Measurements from ENCODE around the gene PRKX. TPM values are rescaled to one million over a fixed set of nuclear protein-coding genes. Genes with fewer than 3 reads are reported as not detected.

PRKX gene
- total RNA-seq, 1 experiment from 2014 or later = 35.3 TPM

DNA sequence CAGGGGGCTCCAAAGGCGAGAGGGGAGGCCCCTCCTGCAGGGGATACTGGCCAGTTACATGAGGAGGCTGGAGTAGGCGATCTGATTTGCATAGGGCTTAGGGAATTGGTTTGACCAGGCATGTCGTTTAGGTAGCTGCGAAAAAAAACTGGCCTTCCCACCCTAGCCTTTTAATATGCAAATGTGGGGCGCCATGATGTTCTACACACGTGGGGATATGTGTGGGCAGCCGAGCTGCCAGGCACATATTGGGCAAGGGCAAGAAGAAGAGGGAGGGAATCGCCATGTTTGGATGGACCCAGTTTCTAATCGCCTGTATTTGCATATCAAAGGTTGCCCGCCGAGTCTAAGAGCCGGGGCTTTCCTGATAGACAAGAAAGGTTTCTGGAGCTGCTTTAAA, 121.3 kb downstream of the PRKX start:
- no peaks in the 10 kb centered on the region for H3K9me3 Mint-ChIP-seq (ENCODE audit: unreplicated experiment)
- CTCF ChIA-PET = no interaction called here
- BruUV-seq (replicated peaks) = no TSS peak
- no peaks in the 10 kb centered on the region for H3K4me1 Mint-ChIP-seq (ENCODE audit: insufficient read depth, unreplicated experiment)
- H3K36me3 Mint-ChIP-seq (ENCODE audit: insufficient read depth, unreplicated experiment) = no peaks in the 10 kb centered on the region
- no peak overlapping the region for H3K27ac Mint-ChIP-seq (ENCODE audit: low read depth, unreplicated experiment)
- DNase-seq (ENCODE audit: unreplicated experiment) = no peak
- intact Hi-C loops (cut with micrococcal nuclease) = no loop called here
- POLR2A ChIA-PET = no interaction called here
- TF ChIP-seq, protein P1, sequence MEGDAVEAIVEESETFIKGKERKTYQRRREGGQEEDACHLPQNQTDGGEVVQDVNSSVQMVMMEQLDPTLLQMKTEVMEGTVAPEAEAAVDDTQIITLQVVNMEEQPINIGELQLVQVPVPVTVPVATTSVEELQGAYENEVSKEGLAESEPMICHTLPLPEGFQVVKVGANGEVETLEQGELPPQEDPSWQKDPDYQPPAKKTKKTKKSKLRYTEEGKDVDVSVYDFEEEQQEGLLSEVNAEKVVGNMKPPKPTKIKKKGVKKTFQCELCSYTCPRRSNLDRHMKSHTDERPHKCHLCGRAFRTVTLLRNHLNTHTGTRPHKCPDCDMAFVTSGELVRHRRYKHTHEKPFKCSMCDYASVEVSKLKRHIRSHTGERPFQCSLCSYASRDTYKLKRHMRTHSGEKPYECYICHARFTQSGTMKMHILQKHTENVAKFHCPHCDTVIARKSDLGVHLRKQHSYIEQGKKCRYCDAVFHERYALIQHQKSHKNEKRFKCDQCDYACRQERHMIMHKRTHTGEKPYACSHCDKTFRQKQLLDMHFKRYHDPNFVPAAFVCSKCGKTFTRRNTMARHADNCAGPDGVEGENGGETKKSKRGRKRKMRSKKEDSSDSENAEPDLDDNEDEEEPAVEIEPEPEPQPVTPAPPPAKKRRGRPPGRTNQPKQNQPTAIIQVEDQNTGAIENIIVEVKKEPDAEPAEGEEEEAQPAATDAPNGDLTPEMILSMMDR (IDR thresholded peaks at IDR 0.05; ENCODE audit: unreplicated experiment) = no peak
- no peak overlapping the region for H3K4me3 Mint-ChIP-seq (ENCODE audit: unreplicated experiment)
- H3K27me3 Mint-ChIP-seq (ENCODE audit: insufficient read depth, unreplicated experiment) = no peaks in the 10 kb centered on the region

DNA sequence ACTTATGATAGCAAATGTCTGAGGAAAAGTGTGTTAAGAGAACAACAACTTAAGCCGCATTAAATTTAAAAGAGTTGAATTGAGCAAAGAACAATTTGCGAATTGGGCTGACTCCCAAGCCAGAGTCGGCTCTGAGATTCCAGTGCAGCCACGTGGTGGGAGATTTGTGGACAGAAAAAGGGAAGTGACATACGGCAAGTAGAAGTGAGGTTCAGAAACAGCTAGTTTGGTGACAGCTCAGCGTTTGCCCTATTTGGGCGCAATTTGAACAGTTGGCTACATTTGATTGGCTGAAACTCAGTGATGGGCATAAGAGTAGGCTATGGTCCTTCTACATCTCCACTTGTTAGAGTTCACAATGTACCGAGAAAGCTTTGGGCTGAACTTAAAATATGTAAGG, 124.0 kb downstream of the PRKX start:
- no TSS peak for BruUV-seq (replicated peaks)
- no peaks in the 10 kb centered on the region for H3K9me3 Mint-ChIP-seq (ENCODE audit: unreplicated experiment)
- no peak for DNase-seq (ENCODE audit: unreplicated experiment)
- no peak overlapping the region for H3K4me3 Mint-ChIP-seq (ENCODE audit: unreplicated experiment)
- no peak overlapping the region for H3K27ac Mint-ChIP-seq (ENCODE audit: low read depth, unreplicated experiment)
- peaks cover 4% of the 10 kb centered on the region for H3K27me3 Mint-ChIP-seq (ENCODE audit: insufficient read depth, unreplicated experiment)
- intact Hi-C loops (cut with micrococcal nuclease) = no loop called here
- CTCF ChIA-PET = no interaction called here
- no peaks in the 10 kb centered on the region for H3K4me1 Mint-ChIP-seq (ENCODE audit: insufficient read depth, unreplicated experiment)
- H3K36me3 Mint-ChIP-seq (ENCODE audit: insufficient read depth, unreplicated experiment) = no peaks in the 10 kb centered on the region
- POLR2A ChIA-PET = no interaction called here
- TF ChIP-seq, protein P1 (IDR thresholded peaks at IDR 0.05; ENCODE audit: unreplicated experiment) = no peak

DNA sequence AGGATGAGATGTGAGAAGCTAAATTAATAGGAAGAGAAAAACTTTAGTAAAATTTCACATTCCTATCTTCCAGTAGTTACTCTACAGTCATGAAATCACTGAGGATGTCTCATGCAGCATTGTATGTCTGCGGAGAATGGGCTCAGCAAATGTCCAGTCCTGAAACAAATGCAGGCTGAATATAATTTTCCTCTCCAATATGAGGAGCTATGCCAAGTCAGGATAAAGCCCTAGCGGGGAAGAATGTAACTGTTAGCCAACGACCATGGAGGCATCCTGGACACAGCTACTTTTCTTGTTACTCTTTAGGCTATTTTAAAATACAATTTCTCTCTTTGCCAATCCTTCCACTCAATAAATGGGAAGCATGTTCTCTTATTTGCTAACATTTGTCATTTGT, 127.7 kb downstream of the PRKX start:
- ChIA-PET CTCF (interaction anchor here (1.3 kb wide), 1 partner anchor 36 kb away, joined by 3 read pairs; no protein-coding TSS in a partner anchor), POLR2A (interaction anchor here (1.4 kb wide), 1 partner anchor 26 kb away, joined by 3 read pairs; no protein-coding TSS in a partner anchor)
- H3K4me3 Mint-ChIP-seq (ENCODE audit: unreplicated experiment) = no peak overlapping the region
- intact Hi-C loops (cut with micrococcal nuclease) = no loop called here
- TF ChIP-seq, protein P1 (IDR thresholded peaks at IDR 0.05; ENCODE audit: unreplicated experiment) = no peak
- BruUV-seq (replicated peaks) = no TSS peak
- H3K9me3 Mint-ChIP-seq (ENCODE audit: unreplicated experiment) = no peaks in the 10 kb centered on the region
- H3K27ac Mint-ChIP-seq (ENCODE audit: low read depth, unreplicated experiment) = no peak overlapping the region
- DNase-seq (ENCODE audit: unreplicated experiment) = no peak
- no peaks in the 10 kb centered on the region for H3K4me1 Mint-ChIP-seq (ENCODE audit: insufficient read depth, unreplicated experiment)
- H3K27me3 Mint-ChIP-seq (ENCODE audit: insufficient read depth, unreplicated experiment) = peaks cover 37% of the 10 kb centered on the region
- no peaks in the 10 kb centered on the region for H3K36me3 Mint-ChIP-seq (ENCODE audit: insufficient read depth, unreplicated experiment)

DNA sequence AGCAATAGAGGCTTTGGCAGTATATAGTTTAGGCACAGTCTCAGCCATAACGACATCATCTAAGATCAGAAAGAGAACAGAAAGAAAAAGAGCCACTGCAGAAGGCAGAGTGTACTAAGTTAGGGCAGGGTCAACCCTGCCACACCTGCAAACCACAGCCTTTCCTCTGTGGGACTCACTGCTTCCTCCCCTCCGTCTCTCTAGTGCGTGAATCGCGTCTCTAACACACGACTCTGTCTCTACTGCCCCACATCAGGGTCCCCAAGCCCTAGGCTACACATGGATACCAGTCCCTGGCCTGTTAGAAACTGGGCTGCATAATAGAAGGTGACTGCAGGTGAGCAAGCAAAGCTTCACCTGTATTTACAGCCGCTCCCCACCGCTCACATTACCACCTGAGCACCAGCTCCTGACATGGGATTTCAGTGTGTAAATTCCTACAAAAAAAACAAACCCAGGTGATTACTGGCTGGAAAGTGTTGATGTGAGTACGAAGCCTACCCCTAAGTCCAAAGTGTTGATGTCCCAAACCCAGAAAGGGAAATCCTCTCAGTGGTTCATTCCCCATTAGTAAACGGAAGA, 128.9 kb downstream of the PRKX start:
- ChIA-PET CTCF (no interaction called here), POLR2A (no interaction called here)
- H3K27ac Mint-ChIP-seq (ENCODE audit: low read depth, unreplicated experiment) = no peak overlapping the region
- intact Hi-C loops (cut with micrococcal nuclease) = no loop called here
- no peak overlapping the region for H3K4me3 Mint-ChIP-seq (ENCODE audit: unreplicated experiment)
- no peaks in the 10 kb centered on the region for H3K36me3 Mint-ChIP-seq (ENCODE audit: insufficient read depth, unreplicated experiment)
- no peaks in the 10 kb centered on the region for H3K4me1 Mint-ChIP-seq (ENCODE audit: insufficient read depth, unreplicated experiment)
- H3K9me3 Mint-ChIP-seq (ENCODE audit: unreplicated experiment) = peaks cover 3% of the 10 kb centered on the region
- no TSS peak for BruUV-seq (replicated peaks)
- H3K27me3 Mint-ChIP-seq (ENCODE audit: insufficient read depth, unreplicated experiment) = peaks cover 49% of the 10 kb centered on the region
- no peak for DNase-seq (ENCODE audit: unreplicated experiment)
- TF ChIP-seq, protein P1 (IDR thresholded peaks at IDR 0.05; ENCODE audit: unreplicated experiment) = no peak

Measured in MCF 10A (cell line).